GM19372 (cell line): Measurements from ENCODE around the gene ZNF526.

Experiments used
- ATAC-seq: cut with Tn5 transposase; IDR thresholded peaks from one replicate; pipeline ENCODE4 v1.9.1; 2021; ENCODE audit warnings: mild to moderate bottlenecking, low read depth, moderate library complexity; ENCODE audit not compliant: unreplicated experiment

Gene ZNF526

GRCh38 chr19:42274065-42274682 lies 54.1 kb downstream of the ZNF526 start:
- ATAC-seq, result no peak

- no peak for ATAC-seq
Measured at GRCh38 chr19:42275103-42275502, 55.0 kb downstream of the ZNF526 start.

GRCh38 chr19:42275517-42275916 lies 55.4 kb downstream of the ZNF526 start:
- ATAC-seq, result no peak

DNA sequence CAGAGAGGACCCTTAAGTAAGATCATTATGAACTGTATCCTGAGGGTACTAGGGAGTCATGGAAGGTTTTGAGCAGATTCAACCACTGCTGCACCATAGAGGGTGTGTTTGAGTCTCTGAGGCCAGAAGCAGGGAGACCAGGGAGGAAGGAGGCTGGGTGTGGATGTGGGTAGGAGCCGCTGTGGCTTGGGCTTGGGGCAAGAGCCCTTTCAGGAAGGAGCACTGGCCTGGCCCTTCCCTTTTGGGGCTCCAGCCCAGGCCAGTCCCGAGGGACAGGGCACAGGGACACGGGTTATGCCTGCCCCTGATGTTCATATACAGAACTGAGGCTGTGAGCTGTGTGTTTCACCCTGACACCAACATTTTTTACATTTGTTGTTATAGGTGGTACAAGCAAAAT lies 56.2 kb downstream of the ZNF526 start:
- no peak for ATAC-seq

DNA sequence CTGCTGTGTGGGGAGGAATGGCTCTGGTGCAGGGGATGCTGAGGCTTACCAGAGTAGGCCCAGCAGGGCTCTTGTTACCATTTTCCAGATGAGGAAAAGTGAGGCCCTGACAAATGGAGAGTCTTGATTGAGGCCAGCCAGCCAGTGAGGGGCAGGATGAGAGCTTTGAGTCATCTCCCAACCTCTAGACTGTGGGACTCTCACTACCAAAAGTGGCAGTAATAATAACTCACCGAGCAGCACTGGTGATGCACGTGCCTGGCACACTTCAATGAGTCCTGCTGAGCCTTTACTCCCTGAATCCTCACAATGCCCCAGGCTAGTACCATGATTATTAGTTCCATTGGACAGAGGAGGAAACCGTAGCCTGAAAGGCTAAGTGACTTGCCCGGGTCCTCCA lies 56.7 kb downstream of the ZNF526 start:
- ATAC-seq, result no peak
